HG02588 (cell line): ENCODE data around the gene PHF1.

Experiments
- ATAC-seq: cut with Tn5 transposase; IDR thresholded peaks from one replicate; pipeline ENCODE4 v1.9.1; 2021; ENCODE audit warnings: mild to moderate bottlenecking, moderate library complexity; ENCODE audit not compliant: unreplicated experiment

PHF1 gene

DNA sequence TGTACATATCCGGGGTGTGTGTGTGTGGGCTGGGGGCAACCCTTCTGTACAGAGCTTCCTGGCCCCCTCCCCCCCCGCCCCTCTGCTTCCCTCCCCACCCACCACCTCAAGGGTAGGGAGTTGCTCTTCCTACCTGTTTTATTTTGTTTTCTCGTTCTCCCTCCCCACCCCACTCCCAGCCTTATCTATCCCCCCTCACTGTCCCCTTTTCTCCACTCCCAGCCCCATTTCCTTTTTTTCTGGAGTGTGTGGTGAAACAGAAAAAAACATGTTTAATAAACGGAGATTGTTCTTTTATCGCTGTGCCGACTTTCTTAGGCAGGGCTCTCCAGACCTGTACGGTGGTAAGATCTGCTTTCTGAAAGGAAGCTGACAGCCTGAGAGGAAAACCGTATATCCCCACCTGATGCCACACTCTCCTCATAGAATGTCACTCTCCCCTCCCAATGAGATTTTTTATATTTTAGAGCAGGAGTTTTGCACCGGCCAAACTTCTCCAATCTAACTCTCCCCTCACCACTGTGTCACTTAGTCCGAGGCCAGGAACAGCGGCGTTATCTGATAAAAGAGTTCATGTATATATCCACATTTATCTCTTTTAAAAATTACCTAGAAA is 42.7 kb downstream of the PHF1 start:
- no peak for ATAC-seq

GRCh38 chr6:33454009-33454946 is 43.5 kb downstream of the PHF1 start, which contains the start of gene ZBTB9:
TSS of gene ZBTB9 (plus strand) at chr6:33454576. CDS start at chr6:33455101, 525 bp downstream.
- ATAC-seq, result peak; percentile 98

- ATAC-seq, result no peak
Measured at GRCh38 chr6:33455051-33455450, 44.2 kb downstream of the PHF1 start.

DNA sequence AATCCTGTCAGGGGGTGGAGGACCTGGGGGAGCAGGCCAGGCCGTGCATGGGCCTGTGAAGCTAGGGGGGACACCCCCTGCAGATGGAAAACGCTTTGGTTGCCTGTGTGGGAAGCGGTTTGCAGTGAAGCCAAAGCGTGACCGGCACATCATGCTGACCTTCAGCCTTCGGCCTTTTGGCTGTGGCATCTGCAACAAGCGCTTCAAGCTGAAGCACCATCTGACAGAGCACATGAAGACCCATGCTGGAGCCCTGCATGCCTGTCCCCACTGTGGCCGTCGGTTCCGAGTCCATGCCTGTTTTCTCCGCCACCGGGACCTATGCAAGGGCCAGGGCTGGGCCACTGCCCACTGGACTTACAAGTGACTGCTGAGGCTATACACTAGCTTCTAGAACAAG is 45.3 kb downstream of the PHF1 start:
- no peak for ATAC-seq

GRCh38 chr6:33458676-33459075 is 47.9 kb downstream of the PHF1 start:
- ATAC-seq, result no peak

GRCh38 chr6:33459226-33459625 is 48.4 kb downstream of the PHF1 start:
- ATAC-seq, result no peak
